Fibroblast of lung (primary cell): ENCODE data around the gene ADAMTS9.

Experiments used
- EZH2 ChIP-seq: IDR thresholded peaks from 2 replicates; pipeline ENCODE4 v1.5.1; 2012; ENCODE audit warnings: low read length, control low read depth, mild to moderate bottlenecking; ENCODE audit errors: missing control alignments
- TF ChIP-seq, protein P1 (sequence below), 2 donors: IDR thresholded peaks in 1 of 2; conservative IDR thresholded peaks in 1 of 2; 1 replicate in 1 of 2; 2 replicates in 1 of 2; pipeline ENCODE4 v1.5.1; 2011 to 2012; ENCODE audit warnings: low read length in 2 of 2, control low read depth in 1 of 2, inconsistent platforms in 1 of 2, low read depth in 1 of 2, mild to moderate bottlenecking in 1 of 2

DNA sequence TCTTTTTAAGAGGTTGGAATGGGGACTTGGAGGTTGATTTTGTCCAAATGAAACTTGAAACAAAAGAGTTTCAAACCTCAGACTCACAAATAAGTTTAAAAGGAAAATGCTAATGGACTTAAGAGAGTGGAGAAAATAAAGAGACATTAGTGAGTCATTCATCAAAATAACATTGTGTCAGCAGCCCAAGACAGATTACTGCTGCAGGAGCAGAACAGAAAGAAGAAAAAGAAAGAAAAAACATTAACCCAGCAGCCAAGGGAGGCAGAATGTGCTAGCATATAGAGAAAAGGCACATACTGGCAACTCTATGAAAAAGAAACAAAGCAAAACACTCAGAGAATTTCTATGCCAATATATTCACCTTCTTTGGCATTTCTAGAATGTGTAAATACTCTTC lies 42.6 kb downstream of the ADAMTS9 start:
- no peak for TF ChIP-seq EZH2
- TF ChIP-seq, protein P1, sequence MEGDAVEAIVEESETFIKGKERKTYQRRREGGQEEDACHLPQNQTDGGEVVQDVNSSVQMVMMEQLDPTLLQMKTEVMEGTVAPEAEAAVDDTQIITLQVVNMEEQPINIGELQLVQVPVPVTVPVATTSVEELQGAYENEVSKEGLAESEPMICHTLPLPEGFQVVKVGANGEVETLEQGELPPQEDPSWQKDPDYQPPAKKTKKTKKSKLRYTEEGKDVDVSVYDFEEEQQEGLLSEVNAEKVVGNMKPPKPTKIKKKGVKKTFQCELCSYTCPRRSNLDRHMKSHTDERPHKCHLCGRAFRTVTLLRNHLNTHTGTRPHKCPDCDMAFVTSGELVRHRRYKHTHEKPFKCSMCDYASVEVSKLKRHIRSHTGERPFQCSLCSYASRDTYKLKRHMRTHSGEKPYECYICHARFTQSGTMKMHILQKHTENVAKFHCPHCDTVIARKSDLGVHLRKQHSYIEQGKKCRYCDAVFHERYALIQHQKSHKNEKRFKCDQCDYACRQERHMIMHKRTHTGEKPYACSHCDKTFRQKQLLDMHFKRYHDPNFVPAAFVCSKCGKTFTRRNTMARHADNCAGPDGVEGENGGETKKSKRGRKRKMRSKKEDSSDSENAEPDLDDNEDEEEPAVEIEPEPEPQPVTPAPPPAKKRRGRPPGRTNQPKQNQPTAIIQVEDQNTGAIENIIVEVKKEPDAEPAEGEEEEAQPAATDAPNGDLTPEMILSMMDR (conservative IDR thresholded peaks at IDR 0.05 in 1 of 2, IDR thresholded peaks at IDR 0.05 in 1 of 2; ENCODE audit: low read depth in 1 of 2, low read length in 2 of 2), result no peak
